Activated gamma-delta T cell treated with Interleukin-2 at 50 U/mL for 16 hours (primary cell): ENCODE data around the gene CCDC134.

Source experiments
- DNase-seq: peaks from one replicate; pipeline ENCODE4 v3.0.0-alpha.2; 2020

CCDC134 gene

GRCh38 chr22:41800348-41801146 lies at the start of gene CCDC134:
CCDC134 (plus strand) TSS chr22:41800679; CDS start chr22:41808891, 8,212 bp downstream.
- peak; percentile 92 for DNase-seq

GRCh38 chr22:41752011-41752970 lies 48.2 kb upstream of the CCDC134 start:
- DNase-seq = no peak

- no peak for DNase-seq
These were observed 46.5 kb upstream of the CCDC134 start for GRCh38 chr22:41753984-41754383.

- DNase-seq = no peak
These were observed 43.0 kb upstream of the CCDC134 start for GRCh38 chr22:41757502-41757901.

- no peak for DNase-seq
These were observed 42.2 kb upstream of the CCDC134 start for GRCh38 chr22:41758231-41758630.

- DNase-seq = peak; percentile 20
These were observed 37.3 kb upstream of the CCDC134 start for GRCh38 chr22:41762980-41763779.

GRCh38 chr22:41766476-41766875 lies 34.0 kb upstream of the CCDC134 start:
- DNase-seq = no peak

GRCh38 chr22:41768430-41768829 lies 32.0 kb upstream of the CCDC134 start:
- no peak for DNase-seq

GRCh38 chr22:41770715-41771468 lies 29.6 kb upstream of the CCDC134 start:
- no peak for DNase-seq

- no peak for DNase-seq
These were observed 28.3 kb upstream of the CCDC134 start for GRCh38 chr22:41772198-41772597.

- DNase-seq = no peak
These were observed 27.8 kb upstream of the CCDC134 start for GRCh38 chr22:41772645-41773044.

GRCh38 chr22:41775338-41775737 lies 25.1 kb upstream of the CCDC134 start:
- DNase-seq = no peak

GRCh38 chr22:41775976-41776375 lies 24.5 kb upstream of the CCDC134 start:
- DNase-seq = no peak

- no peak for DNase-seq
These were observed 24.1 kb upstream of the CCDC134 start for GRCh38 chr22:41776381-41776780.

- DNase-seq = no peak
These were observed 22.6 kb upstream of the CCDC134 start for GRCh38 chr22:41777749-41778425.

GRCh38 chr22:41779929-41780505 lies 20.5 kb upstream of the CCDC134 start:
- DNase-seq = no peak

GRCh38 chr22:41780746-41781505 lies 19.6 kb upstream of the CCDC134 start:
- DNase-seq = peak; percentile 87

- no peak for DNase-seq
These were observed 19.0 kb upstream of the CCDC134 start for GRCh38 chr22:41781507-41781906.

GRCh38 chr22:41782316-41782715 lies 18.2 kb upstream of the CCDC134 start:
- DNase-seq = peak; percentile 6

- DNase-seq = no peak
These were observed 17.7 kb upstream of the CCDC134 start for GRCh38 chr22:41782751-41783150.
